ENCODE data around the gene SIRT3.
"Not testable (repeated sequence)": the region's sequence is repeated elsewhere in the genome, so short reads cannot be mapped to it uniquely, and the experiment has no call there.

Gene SIRT3

DNA sequence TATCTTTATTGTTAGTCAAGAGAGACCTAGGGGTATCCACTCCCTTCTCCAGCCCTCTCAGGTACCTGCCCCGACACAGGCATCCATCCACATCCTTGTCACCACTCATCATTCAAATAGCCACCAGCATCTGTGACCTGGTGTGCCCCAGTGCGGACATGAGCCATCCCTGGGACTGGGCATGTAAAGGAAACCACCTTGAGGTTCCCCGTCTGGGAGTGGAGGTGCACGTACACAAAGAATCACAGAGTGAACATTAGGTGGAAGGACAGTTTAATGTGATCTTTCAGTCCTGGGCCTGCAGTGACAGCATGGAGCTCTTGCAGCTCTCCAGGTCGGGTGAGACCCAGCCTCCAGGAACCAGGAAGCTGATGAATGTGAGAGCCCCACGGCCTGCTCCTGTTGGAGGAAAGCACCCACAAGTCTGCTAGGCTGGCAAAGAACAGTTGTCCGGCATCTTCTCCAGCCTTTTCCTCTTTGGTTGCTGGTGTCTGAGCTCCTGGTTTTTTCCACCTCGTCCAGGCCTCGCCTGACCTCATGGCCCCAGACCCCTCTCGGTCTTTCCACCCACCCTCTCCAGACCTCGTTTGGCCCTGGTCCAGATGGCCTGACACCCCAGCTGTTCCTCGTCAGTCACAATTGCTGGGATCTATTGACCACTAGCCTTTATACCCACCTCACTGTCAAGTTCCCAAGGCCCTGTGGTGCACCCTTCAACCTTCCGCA is 17.2 kb upstream of the SIRT3 start:
- no peak overlapping the region for H3K4me3 ChIP-seq (ENCODE audit: low read length in 2 of 2)
- H3K9me3 ChIP-seq (ENCODE audit: control insufficient read depth in 2 of 2, low read length in 2 of 2): no peaks in the 10 kb centered on the region
- no peaks in the 10 kb centered on the region for H3K4me1 ChIP-seq (ENCODE audit: control insufficient read depth, insufficient read depth, low read length)
- no peak overlapping the region for H3K27ac ChIP-seq (ENCODE audit: low read length)
- H3K36me3 ChIP-seq (ENCODE audit: control insufficient read depth in 2 of 2, insufficient read depth in 2 of 2, low read length in 2 of 2): peaks cover 26 to 39% of the 10 kb centered on the region in 2 donors
- no peak overlapping the region for H3K9ac ChIP-seq (ENCODE audit: low read length in 2 of 2)
- H3K27me3 ChIP-seq (ENCODE audit: control insufficient read depth in 1 of 2, insufficient read depth in 2 of 2, low read length in 2 of 2): peaks cover 0 to 3% of the 10 kb centered on the region in 2 donors

DNA sequence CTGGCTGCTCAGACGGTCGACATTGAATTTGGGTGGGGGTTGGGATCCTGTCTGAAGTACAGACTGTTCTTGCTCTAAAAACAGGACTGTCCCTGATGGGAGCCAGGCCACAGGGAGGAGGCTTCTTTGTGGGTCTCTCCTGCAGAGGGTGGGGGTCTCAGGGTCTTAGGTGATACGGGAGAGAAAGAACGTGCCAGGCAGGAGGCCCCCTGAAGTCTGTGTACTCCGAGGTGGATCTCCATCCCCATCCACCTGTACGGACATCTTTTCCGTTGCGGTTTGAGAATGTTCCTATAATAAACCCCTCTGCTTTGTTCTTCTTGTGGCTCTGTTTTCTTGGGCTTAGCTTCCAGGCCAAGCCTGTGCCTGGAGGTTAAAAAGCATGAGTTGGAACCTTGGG is 16.5 kb upstream of the SIRT3 start:
- Histone ChIP-seq H3K4me1 (ENCODE audit: control insufficient read depth, insufficient read depth, low read length) (no peaks in the 10 kb centered on the region), H3K9ac (ENCODE audit: low read length in 2 of 2) (no peak overlapping the region), H3K9me3 (ENCODE audit: control insufficient read depth in 2 of 2, low read length in 2 of 2) (no peaks in the 10 kb centered on the region), H3K27ac (ENCODE audit: low read length) (no peak overlapping the region), H3K4me3 (ENCODE audit: low read length in 2 of 2) (no peak overlapping the region), H3K36me3 (ENCODE audit: control insufficient read depth in 2 of 2, insufficient read depth in 2 of 2, low read length in 2 of 2) (peaks cover 32 to 42% of the 10 kb centered on the region in 2 donors), H3K27me3 (ENCODE audit: control insufficient read depth in 1 of 2, insufficient read depth in 2 of 2, low read length in 2 of 2) (no peaks in the 10 kb centered on the region)

DNA sequence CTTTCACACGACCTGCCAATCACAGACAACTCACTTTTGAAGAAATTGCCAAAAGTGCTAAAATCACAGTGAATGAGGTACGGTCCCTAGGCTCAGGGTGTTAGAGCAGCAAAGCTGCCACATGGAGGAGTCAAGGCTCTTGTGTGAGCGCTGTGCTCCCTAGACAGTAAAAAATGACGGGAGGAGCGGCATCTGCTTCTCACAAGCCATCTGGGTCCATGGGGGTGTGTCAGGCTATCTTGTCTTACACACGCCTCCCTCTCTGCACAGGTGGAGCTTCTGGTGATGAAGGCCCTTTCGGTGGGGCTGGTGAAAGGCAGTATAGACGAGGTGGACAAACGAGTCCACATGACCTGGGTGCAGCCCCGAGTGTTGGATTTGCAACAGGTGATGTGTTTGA is 15.4 kb upstream of the SIRT3 start:
- Histone ChIP-seq H3K27ac (ENCODE audit: low read length) (no peak overlapping the region), H3K4me3 (ENCODE audit: low read length in 2 of 2) (no peak overlapping the region), H3K9ac (ENCODE audit: low read length in 2 of 2) (no peak overlapping the region), H3K9me3 (ENCODE audit: control insufficient read depth in 2 of 2, low read length in 2 of 2) (no peaks in the 10 kb centered on the region), H3K27me3 (ENCODE audit: control insufficient read depth in 1 of 2, insufficient read depth in 2 of 2, low read length in 2 of 2) (no peaks in the 10 kb centered on the region), H3K4me1 (ENCODE audit: control insufficient read depth, insufficient read depth, low read length) (no peaks in the 10 kb centered on the region), H3K36me3 (ENCODE audit: control insufficient read depth in 2 of 2, insufficient read depth in 2 of 2, low read length in 2 of 2) (peaks cover 40 to 46% of the 10 kb centered on the region in 2 donors)

DNA sequence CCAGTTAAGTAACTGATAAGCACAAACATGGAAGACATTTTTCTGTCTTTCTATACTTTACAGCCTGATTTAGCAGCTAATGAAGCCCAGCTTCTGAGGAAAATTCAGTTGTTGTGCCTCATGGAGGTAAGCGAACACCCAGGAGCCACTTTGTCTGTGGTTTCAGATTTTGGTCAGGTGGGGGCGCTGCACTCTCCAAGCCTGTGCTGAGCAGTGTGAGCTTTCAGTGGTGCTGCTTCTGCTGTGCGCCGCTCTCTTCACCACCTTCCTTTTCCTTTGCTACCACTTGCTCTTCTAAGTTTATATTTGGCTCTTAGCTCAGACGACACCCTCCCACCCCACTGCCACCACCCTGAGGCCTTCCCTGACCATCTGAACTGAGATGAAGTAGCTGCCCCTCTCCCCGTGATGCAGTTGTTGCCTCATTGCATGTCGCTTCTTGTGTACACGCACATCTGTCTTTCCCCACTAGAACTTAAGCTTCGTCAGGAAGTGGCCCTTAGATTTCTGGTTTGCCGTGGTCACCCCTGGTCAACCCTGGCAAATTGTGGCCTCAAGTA is 14.7 kb upstream of the SIRT3 start:
- no peaks in the 10 kb centered on the region for H3K27me3 ChIP-seq (ENCODE audit: control insufficient read depth in 1 of 2, insufficient read depth in 2 of 2, low read length in 2 of 2)
- no peak overlapping the region for H3K4me3 ChIP-seq (ENCODE audit: low read length in 2 of 2)
- H3K27ac ChIP-seq (ENCODE audit: low read length): no peak overlapping the region
- H3K9me3 ChIP-seq (ENCODE audit: control insufficient read depth in 2 of 2, low read length in 2 of 2): no peaks in the 10 kb centered on the region
- no peaks in the 10 kb centered on the region for H3K4me1 ChIP-seq (ENCODE audit: control insufficient read depth, insufficient read depth, low read length)
- peaks cover 46 to 52% of the 10 kb centered on the region in 2 donors for H3K36me3 ChIP-seq (ENCODE audit: control insufficient read depth in 2 of 2, insufficient read depth in 2 of 2, low read length in 2 of 2)
- H3K9ac ChIP-seq (ENCODE audit: low read length in 2 of 2): no peak overlapping the region

DNA sequence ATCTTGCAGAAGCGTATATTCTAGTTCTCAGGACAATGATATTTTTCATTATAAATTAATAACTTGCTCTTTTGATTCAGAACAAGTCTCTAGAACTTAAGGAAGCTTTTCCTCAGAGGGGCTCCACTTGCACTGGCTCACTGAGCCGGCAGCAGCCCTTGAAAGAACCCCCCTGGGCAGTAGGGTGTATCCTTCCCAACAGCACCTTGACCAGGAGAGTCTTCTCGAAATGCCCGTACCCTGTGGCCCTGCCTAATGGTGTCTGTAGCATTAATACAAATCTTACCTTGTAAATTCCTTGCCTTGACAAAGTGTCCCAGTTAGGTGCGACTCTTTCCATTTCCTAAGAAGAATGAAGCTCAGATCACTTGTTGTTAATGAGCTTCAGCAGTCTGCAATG is 14.1 kb upstream of the SIRT3 start:
- Histone ChIP-seq H3K27ac (ENCODE audit: low read length) (no peak overlapping the region), H3K4me1 (ENCODE audit: control insufficient read depth, insufficient read depth, low read length) (no peaks in the 10 kb centered on the region), H3K36me3 (ENCODE audit: control insufficient read depth in 2 of 2, insufficient read depth in 2 of 2, low read length in 2 of 2) (peaks cover 52 to 58% of the 10 kb centered on the region in 2 donors), H3K9ac (ENCODE audit: low read length in 2 of 2) (no peak overlapping the region), H3K27me3 (ENCODE audit: control insufficient read depth in 1 of 2, insufficient read depth in 2 of 2, low read length in 2 of 2) (no peaks in the 10 kb centered on the region), H3K9me3 (ENCODE audit: control insufficient read depth in 2 of 2, low read length in 2 of 2) (no peaks in the 10 kb centered on the region), H3K4me3 (ENCODE audit: low read length in 2 of 2) (no peak overlapping the region)

DNA sequence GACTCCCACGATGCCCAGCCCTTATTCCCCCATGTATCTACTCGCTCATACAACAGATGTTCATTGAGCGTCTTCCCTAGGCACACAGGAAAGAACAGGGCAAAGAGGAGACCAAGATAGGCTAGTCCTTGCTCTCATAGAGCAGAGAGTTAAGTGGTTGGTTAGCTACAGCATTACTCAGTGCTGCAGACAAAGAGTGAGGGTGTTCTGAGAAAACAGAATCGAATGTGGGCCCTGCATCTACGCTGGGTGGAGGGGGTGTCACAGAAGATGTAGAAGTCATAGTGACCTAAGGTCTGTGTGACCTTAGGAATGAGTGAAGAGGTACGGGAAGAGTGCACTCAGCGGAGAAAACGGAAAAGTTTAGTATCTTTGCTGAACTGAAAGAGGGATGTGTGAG is 12.9 kb upstream of the SIRT3 start:
- no peaks in the 10 kb centered on the region for H3K4me1 ChIP-seq (ENCODE audit: control insufficient read depth, insufficient read depth, low read length)
- no peak overlapping the region for H3K27ac ChIP-seq (ENCODE audit: low read length)
- no peaks in the 10 kb centered on the region for H3K27me3 ChIP-seq (ENCODE audit: control insufficient read depth in 1 of 2, insufficient read depth in 2 of 2, low read length in 2 of 2)
- no peak overlapping the region for H3K4me3 ChIP-seq (ENCODE audit: low read length in 2 of 2)
- H3K9me3 ChIP-seq (ENCODE audit: control insufficient read depth in 2 of 2, low read length in 2 of 2): no peaks in the 10 kb centered on the region
- H3K36me3 ChIP-seq (ENCODE audit: control insufficient read depth in 2 of 2, insufficient read depth in 2 of 2, low read length in 2 of 2): peaks cover 61 to 65% of the 10 kb centered on the region in 2 donors
- H3K9ac ChIP-seq (ENCODE audit: low read length in 2 of 2): no peak overlapping the region

DNA sequence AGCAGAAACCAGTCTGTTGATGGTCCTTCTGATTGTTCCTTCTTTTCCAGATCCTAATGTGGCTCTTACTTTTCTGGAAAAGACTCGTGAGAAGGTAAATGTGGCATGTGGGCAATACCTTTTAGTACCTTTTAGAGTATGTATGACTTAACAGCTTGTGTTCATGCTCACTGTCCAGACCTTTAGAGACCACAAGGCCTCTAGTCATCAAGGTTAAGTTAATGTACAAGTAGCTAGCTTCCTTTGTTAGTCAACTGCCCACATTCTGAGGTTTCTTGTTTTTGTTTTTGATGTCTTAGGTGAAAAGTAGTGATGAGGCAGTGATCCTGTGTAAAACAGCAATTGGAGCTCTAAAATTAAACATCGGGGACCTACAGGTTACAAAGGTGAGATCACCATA is 8.2 kb upstream of the SIRT3 start:
- Histone ChIP-seq H3K36me3 (ENCODE audit: control insufficient read depth in 2 of 2, insufficient read depth in 2 of 2, low read length in 2 of 2) (peaks cover 50 to 55% of the 10 kb centered on the region in 2 donors), H3K27ac (ENCODE audit: low read length) (no peak overlapping the region)

DNA sequence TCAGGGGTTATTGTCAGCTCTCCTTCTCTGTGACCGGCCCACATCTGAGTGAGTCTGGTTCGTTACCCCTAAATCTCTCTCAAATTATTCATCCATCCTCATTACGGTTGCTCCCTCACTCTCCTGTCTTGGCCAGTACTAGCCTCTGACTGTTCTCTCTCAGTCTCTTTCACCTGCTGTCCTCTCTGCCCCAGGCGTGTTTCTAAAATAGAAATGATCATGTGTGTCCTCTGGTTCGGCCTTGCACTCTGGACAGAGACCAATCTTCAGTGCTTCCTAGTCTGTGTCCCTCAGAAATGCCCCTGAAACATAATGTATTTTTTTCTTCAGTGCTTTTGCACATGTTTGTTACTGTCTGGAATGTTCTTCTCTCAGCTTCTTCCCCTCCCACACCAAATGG is 5.5 kb upstream of the SIRT3 start:
- no peaks in the 10 kb centered on the region for H3K9me3 ChIP-seq (ENCODE audit: control insufficient read depth in 2 of 2, low read length in 2 of 2)
- no peak overlapping the region for H3K27ac ChIP-seq (ENCODE audit: low read length)
- no peak overlapping the region for H3K4me3 ChIP-seq (ENCODE audit: low read length in 2 of 2)
- H3K4me1 ChIP-seq (ENCODE audit: control insufficient read depth, insufficient read depth, low read length): peaks cover 2% of the 10 kb centered on the region
- no peak overlapping the region for H3K9ac ChIP-seq (ENCODE audit: low read length in 2 of 2)
- no peaks in the 10 kb centered on the region for H3K27me3 ChIP-seq (ENCODE audit: control insufficient read depth in 1 of 2, insufficient read depth in 2 of 2, low read length in 2 of 2)
- peaks cover 31 to 36% of the 10 kb centered on the region in 2 donors for H3K36me3 ChIP-seq (ENCODE audit: control insufficient read depth in 2 of 2, insufficient read depth in 2 of 2, low read length in 2 of 2)

More for the DNA sequence above, 8.2 kb upstream of the SIRT3 start:
- Histone ChIP-seq H3K4me3 (ENCODE audit: low read length in 2 of 2) (no peak overlapping the region), H3K27me3 (ENCODE audit: control insufficient read depth in 1 of 2, insufficient read depth in 2 of 2, low read length in 2 of 2) (no peaks in the 10 kb centered on the region), H3K4me1 (ENCODE audit: control insufficient read depth, insufficient read depth, low read length) (no peaks in the 10 kb centered on the region), H3K9ac (ENCODE audit: low read length in 2 of 2) (no peak overlapping the region), H3K9me3 (ENCODE audit: control insufficient read depth in 2 of 2, low read length in 2 of 2) (no peaks in the 10 kb centered on the region)

DNA sequence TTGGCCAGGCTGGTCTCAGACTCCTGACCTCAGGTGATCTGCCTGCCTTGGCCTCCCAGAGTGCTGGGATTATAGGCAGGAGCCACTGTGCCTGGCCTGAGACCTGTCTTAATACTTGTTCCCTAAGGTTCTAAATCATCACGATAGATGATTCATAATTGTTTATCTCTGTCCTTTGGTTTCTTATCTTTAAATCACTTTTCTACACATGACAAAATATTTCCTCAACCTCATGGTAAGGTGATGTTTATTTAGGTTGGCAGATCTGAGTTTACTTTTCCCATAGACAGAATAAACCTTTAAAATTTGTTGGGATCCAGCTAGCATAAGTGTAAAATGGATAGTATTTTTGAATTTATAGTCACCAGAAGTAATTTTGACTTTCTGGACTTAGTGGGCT is 4.2 kb upstream of the SIRT3 start:
- H3K27ac ChIP-seq (ENCODE audit: low read length): no peak overlapping the region
- peaks cover 19 to 24% of the 10 kb centered on the region in 2 donors for H3K36me3 ChIP-seq (ENCODE audit: control insufficient read depth in 2 of 2, insufficient read depth in 2 of 2, low read length in 2 of 2)

DNA sequence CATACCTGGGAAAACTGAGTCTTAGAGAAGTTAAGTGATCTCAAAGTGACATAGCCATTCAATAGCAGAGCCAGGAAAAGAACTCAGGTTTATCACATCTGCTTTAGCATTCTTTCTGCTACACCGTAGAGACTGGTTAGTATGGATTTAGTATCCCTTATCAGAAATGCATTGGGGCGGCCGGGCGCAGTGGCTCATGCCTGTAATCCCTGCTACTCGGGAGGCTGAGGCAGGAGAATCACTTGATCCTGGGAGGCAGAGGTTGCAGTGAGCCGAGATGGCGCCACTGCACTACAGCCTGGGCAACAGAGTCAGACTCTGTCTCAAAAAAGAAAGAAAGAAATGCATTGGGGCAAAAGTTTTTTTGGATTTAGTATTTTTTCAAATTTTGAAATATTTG is 2.2 kb upstream of the SIRT3 start:
- not testable (repeated sequence) for H3K27ac ChIP-seq (ENCODE audit: low read length); H3K9me3 ChIP-seq (ENCODE audit: control insufficient read depth in 2 of 2, low read length in 2 of 2); H3K9ac ChIP-seq (ENCODE audit: low read length in 2 of 2); H3K4me1 ChIP-seq (ENCODE audit: control insufficient read depth, insufficient read depth, low read length); H3K27me3 ChIP-seq (ENCODE audit: control insufficient read depth in 1 of 2, insufficient read depth in 2 of 2, low read length in 2 of 2); H3K4me3 ChIP-seq (ENCODE audit: low read length in 2 of 2)
- H3K36me3 ChIP-seq (ENCODE audit: control insufficient read depth in 2 of 2, insufficient read depth in 2 of 2, low read length in 2 of 2): peaks cover 10% of the 10 kb centered on the region in 2 donors

More for the DNA sequence above, 4.2 kb upstream of the SIRT3 start:
- no peak overlapping the region for H3K4me3 ChIP-seq (ENCODE audit: low read length in 2 of 2)
- H3K9ac ChIP-seq (ENCODE audit: low read length in 2 of 2): no peak overlapping the region
- H3K9me3 ChIP-seq (ENCODE audit: control insufficient read depth in 2 of 2, low read length in 2 of 2): no peaks in the 10 kb centered on the region
- no peaks in the 10 kb centered on the region for H3K27me3 ChIP-seq (ENCODE audit: control insufficient read depth in 1 of 2, insufficient read depth in 2 of 2, low read length in 2 of 2)
- peaks cover 7% of the 10 kb centered on the region for H3K4me1 ChIP-seq (ENCODE audit: control insufficient read depth, insufficient read depth, low read length)
